HG03571 (cell line): ENCODE results near the gene ADAMTSL5.
A peak's percentile ranks its signal among the peaks of the same experiment; 100 is the strongest.

Experiments used
- ATAC-seq: cut with Tn5 transposase; IDR thresholded peaks from one replicate; pipeline ENCODE4 v1.9.1; 2021; ENCODE audit not compliant: unreplicated experiment

The ADAMTSL5 gene

GRCh38 chr19:1496714-1497577, 15.9 kb downstream of the ADAMTSL5 start:
- ATAC-seq: no peak

- ATAC-seq: no peak
Observed at GRCh38 chr19:1495799-1496713, 16.8 kb downstream of the ADAMTSL5 start.

- no peak for ATAC-seq
Observed at GRCh38 chr19:1495051-1495798, 17.6 kb downstream of the ADAMTSL5 start.

GRCh38 chr19:1494115-1494815, 18.6 kb downstream of the ADAMTSL5 start:
- no peak for ATAC-seq

DNA sequence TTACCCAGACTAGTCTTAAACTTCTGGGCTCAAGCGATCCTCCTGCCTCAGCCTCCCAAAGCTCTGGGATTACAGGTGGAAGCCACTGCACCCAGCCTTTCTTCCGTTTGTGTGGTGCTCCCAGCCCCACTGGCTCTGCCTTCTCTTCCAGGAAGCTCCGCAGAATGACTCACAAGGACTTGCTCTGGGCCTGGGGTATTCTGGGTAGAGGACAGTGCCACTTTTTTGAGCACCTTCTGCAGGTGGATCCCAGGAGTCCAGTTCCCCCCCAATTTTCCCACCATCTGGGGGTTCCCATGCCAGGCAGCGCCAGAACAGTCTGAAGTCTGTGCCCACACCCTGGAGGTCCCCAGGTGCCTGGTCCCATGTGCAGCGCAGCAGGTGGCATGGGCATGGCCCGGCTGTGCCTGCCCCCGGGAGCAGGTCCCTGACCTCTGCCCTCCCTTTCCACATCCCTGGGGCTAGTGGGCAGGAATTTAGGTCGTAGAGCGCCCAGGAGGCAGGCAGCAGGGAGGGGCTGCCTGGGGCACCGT, 20.3 kb downstream of the ADAMTSL5 start:
- no peak for ATAC-seq

- ATAC-seq: no peak
Observed at GRCh38 chr19:1491849-1492170, 21.0 kb downstream of the ADAMTSL5 start.

- ATAC-seq: no peak
Observed at GRCh38 chr19:1491114-1491848, 21.5 kb downstream of the ADAMTSL5 start, which contains the start of gene REEP6. REEP6 (plus strand) TSS chr19:1491181; CDS start chr19:1491270, 89 bp downstream.

GRCh38 chr19:1490311-1491113, 22.3 kb downstream of the ADAMTSL5 start, which contains the start of gene PCSK4:
PCSK4 (minus strand) TSS chr19:1490350; CDS start chr19:1490346, 4 bp downstream.
- ATAC-seq: peak; percentile 78

DNA sequence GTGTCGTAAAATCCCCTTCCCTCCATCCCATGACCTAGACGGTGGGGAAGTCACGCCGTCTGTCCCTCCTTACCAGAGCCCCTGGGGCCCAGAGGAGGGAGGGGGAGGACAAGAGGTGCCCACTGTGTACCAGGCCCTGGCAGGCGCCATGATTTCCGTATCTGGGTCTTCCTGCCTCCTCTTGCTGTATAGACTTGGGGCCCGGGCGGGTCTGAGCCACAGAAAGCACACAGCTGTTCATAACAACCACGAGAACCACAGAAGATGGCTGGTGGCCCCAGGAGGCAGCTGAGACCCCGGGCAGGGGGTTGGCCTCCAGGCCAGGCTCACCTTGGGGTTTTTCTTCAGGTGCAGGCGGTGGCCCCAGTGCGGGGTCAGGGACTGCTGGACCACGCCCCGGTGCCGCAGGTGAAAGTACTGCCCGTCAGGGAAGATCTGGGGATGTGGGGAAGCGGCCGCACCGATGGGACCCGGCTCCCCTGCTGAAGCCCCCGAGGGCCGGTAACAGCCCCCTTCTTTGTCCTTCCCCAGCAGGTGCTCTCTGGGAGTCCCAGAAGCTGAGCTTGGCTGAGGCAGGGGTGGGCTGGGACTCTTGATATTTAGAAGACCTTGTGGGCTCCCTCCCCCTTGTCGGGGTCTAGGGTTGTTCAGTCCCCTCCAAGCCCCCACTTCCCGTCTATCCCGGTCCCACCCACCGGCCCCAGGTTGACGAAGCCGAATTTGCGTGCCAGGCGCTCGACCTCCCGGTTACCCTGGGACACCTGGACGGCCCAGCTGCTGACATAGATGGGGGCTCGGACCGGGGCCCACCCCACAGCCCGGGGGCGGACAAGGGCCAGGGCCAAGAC, 23.1 kb downstream of the ADAMTSL5 start:
- ATAC-seq: no peak

GRCh38 chr19:1488282-1488601, 24.6 kb downstream of the ADAMTSL5 start:
- no peak for ATAC-seq

- ATAC-seq: no peak
Observed at GRCh38 chr19:1487576-1488281, 25.1 kb downstream of the ADAMTSL5 start.

- no peak for ATAC-seq
Observed at GRCh38 chr19:1486720-1487575, 25.9 kb downstream of the ADAMTSL5 start.

- ATAC-seq: no peak
Observed at GRCh38 chr19:1483979-1484428, 28.8 kb downstream of the ADAMTSL5 start.

- no peak for ATAC-seq
Observed at GRCh38 chr19:1483131-1483978, 29.5 kb downstream of the ADAMTSL5 start.

GRCh38 chr19:1482361-1483130, 30.3 kb downstream of the ADAMTSL5 start:
- no peak for ATAC-seq
